Stimulated activated CD4-positive, alpha-beta T cell treated with anti-CD3 and anti-CD28 coated beads, Interleukin-15, amount 100 ng/mL, for 48 hours (primary cell): ENCODE data around the gene ATOH1.

ENCODE experiments used
- DNase-seq, 2 donors: peaks; one replicate each; pipeline ENCODE4 v3.0.0-alpha.2; 2020; ENCODE audit warnings: low read depth in 2 of 2

ATOH1 gene

GRCh38 chr4:93828332-93828994 is at the start of gene ATOH1:
Gene ATOH1 (plus strand): TSS chr4:93828753. CDS start chr4:93828927, 174 bp downstream.
- no peak for DNase-seq

- no peak for DNase-seq
Observed at GRCh38 chr4:93779228-93779627, 49.3 kb upstream of the ATOH1 start.

GRCh38 chr4:93780080-93780479 is 48.5 kb upstream of the ATOH1 start:
- no peak for DNase-seq

GRCh38 chr4:93781198-93781597 is 47.4 kb upstream of the ATOH1 start:
- DNase-seq = no peak

- DNase-seq = no peak
Observed at GRCh38 chr4:93786149-93786548, 42.4 kb upstream of the ATOH1 start.

GRCh38 chr4:93788712-93789111 is 39.8 kb upstream of the ATOH1 start:
- DNase-seq = no peak

- DNase-seq = peak in 1 of 2 donors; percentile 10
Observed at GRCh38 chr4:93791570-93792195, 36.9 kb upstream of the ATOH1 start.

GRCh38 chr4:93802045-93802444 is 26.5 kb upstream of the ATOH1 start:
- no peak for DNase-seq

- DNase-seq = no peak
Observed at GRCh38 chr4:93809773-93810172, 18.8 kb upstream of the ATOH1 start.

GRCh38 chr4:93810340-93810992 is 18.1 kb upstream of the ATOH1 start:
- no peak for DNase-seq

GRCh38 chr4:93813092-93813491 is 15.5 kb upstream of the ATOH1 start:
- DNase-seq = no peak

GRCh38 chr4:93814141-93814540 is 14.4 kb upstream of the ATOH1 start:
- DNase-seq = no peak

- DNase-seq = no peak
Observed at GRCh38 chr4:93814722-93815121, 13.8 kb upstream of the ATOH1 start.

GRCh38 chr4:93825551-93826216 is 2.9 kb upstream of the ATOH1 start:
- DNase-seq = no peak

GRCh38 chr4:93827272-93827947 is 1.1 kb upstream of the ATOH1 start:
- no peak for DNase-seq

- DNase-seq = no peak
Observed at GRCh38 chr4:93828995-93829819, 654 bp downstream of the ATOH1 start.

- no peak for DNase-seq
Observed at GRCh38 chr4:93829820-93830687, 1.5 kb downstream of the ATOH1 start.

- no peak for DNase-seq
Observed at GRCh38 chr4:93831716-93832496, 3.4 kb downstream of the ATOH1 start.
